Neural cell (in vitro differentiated cells): ENCODE data around the gene PXMP2. TPM values are rescaled to one million over a fixed set of nuclear protein-coding genes. Genes with fewer than 3 reads are reported as not detected.

Experiments
- H2AFZ ChIP-seq: fragments of 200-600, 300-800 bp; sonication (generic), shearing (Covaris generic); 2 replicates; pipeline ENCODE4 v1.6.0; 2014; ENCODE audit warnings: low read depth, mild to moderate bottlenecking, antibody characterized with exemption, low read length, moderate library complexity
- H3F3A ChIP-seq: fragments of 200-600 bp; shearing (Covaris generic); 2 replicates; pipeline ENCODE4 v1.6.1; 2016; ENCODE audit warnings: mild to moderate bottlenecking, moderate library complexity, mixed read lengths, antibody characterized with exemption, low read length; ENCODE audit not compliant: insufficient read depth, poor library complexity, severe bottlenecking
- H3K27ac ChIP-seq: fragments of 200-600, 300-800 bp; sonication (generic), shearing (Covaris generic); 2 replicates; pipeline ENCODE4 v1.5.1; 2014; ENCODE audit warnings: mild to moderate bottlenecking, low read length, moderate library complexity
- H3K27me3 ChIP-seq: fragments of 300-800, 200-600 bp; sonication (generic), shearing (Covaris generic); 2 replicates; pipeline ENCODE4 v1.6.0; 2014; ENCODE audit warnings: mild to moderate bottlenecking, low read depth, low read length, moderate library complexity; ENCODE audit not compliant: insufficient read depth
- H3K36me3 ChIP-seq: fragments of 300-800, 200-600 bp; sonication (generic), shearing (Covaris generic); 2 replicates; pipeline ENCODE4 v1.5.1; 2014; ENCODE audit warnings: mild to moderate bottlenecking, antibody characterized with exemption, low read length, moderate library complexity; ENCODE audit not compliant: insufficient read depth
- H3K4me2 ChIP-seq: fragments of 300-800, 200-600 bp; sonication (generic), shearing (Covaris generic); 2 replicates; pipeline ENCODE4 v1.6.0; 2014; ENCODE audit warnings: mild to moderate bottlenecking, low read length
- H3K4me3 ChIP-seq: fragments of 300-800, 200-600 bp; sonication (generic), shearing (Covaris generic); 2 replicates; pipeline ENCODE4 v1.5.1; 2014; ENCODE audit warnings: mild to moderate bottlenecking, low read length, moderate library complexity
- H3K79me2 ChIP-seq: fragments of 200-600 bp; shearing (Covaris generic); replicated peaks from 2 replicates; pipeline ENCODE4 v1.6.0; 2014; ENCODE audit warnings: mild to moderate bottlenecking, low read length, moderate library complexity; ENCODE audit not compliant: insufficient read depth
- H3K9ac ChIP-seq: fragments of 300-800, 200-600 bp; sonication (generic), shearing (Covaris generic); 2 replicates; pipeline ENCODE4 v1.6.1; 2016; ENCODE audit warnings: mild to moderate bottlenecking, low read length, mixed read lengths
- H3K9me2 ChIP-seq: fragments of 200-600 bp; shearing (Covaris generic); 2 replicates; pipeline ENCODE4 v1.6.1; 2016; ENCODE audit warnings: mild to moderate bottlenecking, low read length, mixed read lengths; ENCODE audit not compliant: insufficient read depth
- H3K9me3 ChIP-seq: fragments of 200-600, 300-800 bp; sonication (generic), shearing (Covaris generic); 2 replicates; pipeline ENCODE4 v1.6.1; 2016; ENCODE audit warnings: mild to moderate bottlenecking, mixed run types, low read length, moderate library complexity, mixed read lengths
- H4K20me1 ChIP-seq: fragments of 200-600 bp; shearing (Covaris generic); 2 replicates; pipeline ENCODE4 v1.6.1; 2016; ENCODE audit warnings: mild to moderate bottlenecking, mixed run types; ENCODE audit not compliant: insufficient read depth
- EP300 ChIP-seq: fragments of 450-650 bp; conservative IDR thresholded peaks from 2 replicates; pipeline ENCODE4 v1.6.1; 2014; ENCODE audit warnings: antibody characterized with exemption, mild to moderate bottlenecking, moderate library complexity; ENCODE audit not compliant: poor library complexity, severe bottlenecking
- EZH2 ChIP-seq: fragments of 200-600, 300-800 bp; shearing (Covaris generic), sonication (generic); IDR thresholded peaks from 2 replicates; pipeline ENCODE4 v1.6.1; 2014; ENCODE audit warnings: antibody characterized with exemption, low read length, borderline replicate concordance, mild to moderate bottlenecking; ENCODE audit not compliant: insufficient read depth, poor library complexity, severe bottlenecking
- MXI1 ChIP-seq: fragments of 450-650 bp; conservative IDR thresholded peaks from 2 replicates; pipeline ENCODE4 v1.6.1; 2014; ENCODE audit warnings: antibody characterized with exemption, mild to moderate bottlenecking; ENCODE audit not compliant: poor library complexity, severe bottlenecking
- POLR2AphosphoS5 ChIP-seq: IDR thresholded peaks from 2 replicates; pipeline ENCODE4 v1.6.1; 2012
- RAD21 ChIP-seq: fragments of 450-650 bp; conservative IDR thresholded peaks from 2 replicates; pipeline ENCODE4 v1.6.1; 2014; ENCODE audit warnings: antibody characterized with exemption, mild to moderate bottlenecking, moderate library complexity
- SMC3 ChIP-seq: fragments of 450-650 bp; conservative IDR thresholded peaks from 2 replicates; pipeline ENCODE4 v1.6.1; 2014; ENCODE audit warnings: antibody characterized with exemption, mild to moderate bottlenecking, moderate library complexity; ENCODE audit not compliant: poor library complexity
- TAF1 ChIP-seq: IDR thresholded peaks from 2 replicates; pipeline ENCODE4 v1.6.1; 2012; ENCODE audit warnings: low read depth
- polyA plus RNA-seq: library from polyadenylated mRNA; depleted of rRNA; stranded (reverse); fragments of >200 nt; gene quantifications from 2 replicates; pipeline ENCODE4 v1.2.3, GENCODE V29; 2014
- TF ChIP-seq, protein P1 (sequence below): IDR thresholded peaks from 2 replicates; pipeline ENCODE4 v1.6.1; 2012; ENCODE audit warnings: borderline replicate concordance
- TF ChIP-seq, protein P2 (sequence below): fragments of 450-650 bp; IDR thresholded peaks from 2 replicates; pipeline ENCODE4 v1.5.1; 2014; ENCODE audit warnings: antibody characterized with exemption, mild to moderate bottlenecking, moderate library complexity; ENCODE audit not compliant: poor library complexity, severe bottlenecking

The PXMP2 gene
- polyA plus RNA-seq, 1 donor from 2014 or later = 95.8 TPM

DNA sequence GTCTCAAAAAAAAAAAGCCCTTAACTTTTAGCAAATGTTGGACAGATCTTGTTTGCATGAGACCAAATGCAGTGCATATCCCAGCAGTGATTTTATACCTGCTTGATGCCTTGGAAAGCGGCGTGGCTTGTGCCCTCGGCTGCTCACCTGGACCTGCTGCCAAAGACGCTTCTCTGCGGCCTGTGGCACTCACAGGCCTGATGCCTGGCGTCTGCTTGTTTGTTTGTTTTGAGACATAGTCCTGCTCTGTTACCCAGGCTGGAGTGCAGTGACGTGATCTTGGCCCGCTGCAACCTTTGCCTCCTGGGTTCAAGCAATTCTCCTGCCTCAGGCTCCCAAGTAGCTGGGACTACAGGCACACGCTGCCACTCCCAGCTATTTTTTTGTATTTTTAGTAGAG, 28.5 kb downstream of the PXMP2 start:
- Histone ChIP-seq H3K36me3 (no peaks in the 10 kb centered on the region), H3K9me3 (no peaks in the 10 kb centered on the region), H3K4me3 (no peak overlapping the region), H2AFZ (no peak overlapping the region), H3K4me2 (no peak overlapping the region), H3K79me2 (peaks cover 19% of the 10 kb centered on the region), H3K9ac (no peak overlapping the region), H3F3A (no peaks in the 10 kb centered on the region), H3K27ac (no peak overlapping the region), H4K20me1 (no peaks in the 10 kb centered on the region), H3K9me2 (no peaks in the 10 kb centered on the region), H3K27me3 (no peaks in the 10 kb centered on the region)
- TF ChIP-seq MXI1 = no peak
- TF ChIP-seq, protein P1, sequence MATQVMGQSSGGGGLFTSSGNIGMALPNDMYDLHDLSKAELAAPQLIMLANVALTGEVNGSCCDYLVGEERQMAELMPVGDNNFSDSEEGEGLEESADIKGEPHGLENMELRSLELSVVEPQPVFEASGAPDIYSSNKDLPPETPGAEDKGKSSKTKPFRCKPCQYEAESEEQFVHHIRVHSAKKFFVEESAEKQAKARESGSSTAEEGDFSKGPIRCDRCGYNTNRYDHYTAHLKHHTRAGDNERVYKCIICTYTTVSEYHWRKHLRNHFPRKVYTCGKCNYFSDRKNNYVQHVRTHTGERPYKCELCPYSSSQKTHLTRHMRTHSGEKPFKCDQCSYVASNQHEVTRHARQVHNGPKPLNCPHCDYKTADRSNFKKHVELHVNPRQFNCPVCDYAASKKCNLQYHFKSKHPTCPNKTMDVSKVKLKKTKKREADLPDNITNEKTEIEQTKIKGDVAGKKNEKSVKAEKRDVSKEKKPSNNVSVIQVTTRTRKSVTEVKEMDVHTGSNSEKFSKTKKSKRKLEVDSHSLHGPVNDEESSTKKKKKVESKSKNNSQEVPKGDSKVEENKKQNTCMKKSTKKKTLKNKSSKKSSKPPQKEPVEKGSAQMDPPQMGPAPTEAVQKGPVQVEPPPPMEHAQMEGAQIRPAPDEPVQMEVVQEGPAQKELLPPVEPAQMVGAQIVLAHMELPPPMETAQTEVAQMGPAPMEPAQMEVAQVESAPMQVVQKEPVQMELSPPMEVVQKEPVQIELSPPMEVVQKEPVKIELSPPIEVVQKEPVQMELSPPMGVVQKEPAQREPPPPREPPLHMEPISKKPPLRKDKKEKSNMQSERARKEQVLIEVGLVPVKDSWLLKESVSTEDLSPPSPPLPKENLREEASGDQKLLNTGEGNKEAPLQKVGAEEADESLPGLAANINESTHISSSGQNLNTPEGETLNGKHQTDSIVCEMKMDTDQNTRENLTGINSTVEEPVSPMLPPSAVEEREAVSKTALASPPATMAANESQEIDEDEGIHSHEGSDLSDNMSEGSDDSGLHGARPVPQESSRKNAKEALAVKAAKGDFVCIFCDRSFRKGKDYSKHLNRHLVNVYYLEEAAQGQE = no peak
- no peak for TF ChIP-seq SMC3
- no peak for TF ChIP-seq POLR2AphosphoS5
- TF ChIP-seq TAF1 = no peak
- no peak for TF ChIP-seq EZH2
- TF ChIP-seq RAD21 = no peak
- TF ChIP-seq EP300 = no peak
- TF ChIP-seq, protein P2, sequence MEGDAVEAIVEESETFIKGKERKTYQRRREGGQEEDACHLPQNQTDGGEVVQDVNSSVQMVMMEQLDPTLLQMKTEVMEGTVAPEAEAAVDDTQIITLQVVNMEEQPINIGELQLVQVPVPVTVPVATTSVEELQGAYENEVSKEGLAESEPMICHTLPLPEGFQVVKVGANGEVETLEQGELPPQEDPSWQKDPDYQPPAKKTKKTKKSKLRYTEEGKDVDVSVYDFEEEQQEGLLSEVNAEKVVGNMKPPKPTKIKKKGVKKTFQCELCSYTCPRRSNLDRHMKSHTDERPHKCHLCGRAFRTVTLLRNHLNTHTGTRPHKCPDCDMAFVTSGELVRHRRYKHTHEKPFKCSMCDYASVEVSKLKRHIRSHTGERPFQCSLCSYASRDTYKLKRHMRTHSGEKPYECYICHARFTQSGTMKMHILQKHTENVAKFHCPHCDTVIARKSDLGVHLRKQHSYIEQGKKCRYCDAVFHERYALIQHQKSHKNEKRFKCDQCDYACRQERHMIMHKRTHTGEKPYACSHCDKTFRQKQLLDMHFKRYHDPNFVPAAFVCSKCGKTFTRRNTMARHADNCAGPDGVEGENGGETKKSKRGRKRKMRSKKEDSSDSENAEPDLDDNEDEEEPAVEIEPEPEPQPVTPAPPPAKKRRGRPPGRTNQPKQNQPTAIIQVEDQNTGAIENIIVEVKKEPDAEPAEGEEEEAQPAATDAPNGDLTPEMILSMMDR = no peak

DNA sequence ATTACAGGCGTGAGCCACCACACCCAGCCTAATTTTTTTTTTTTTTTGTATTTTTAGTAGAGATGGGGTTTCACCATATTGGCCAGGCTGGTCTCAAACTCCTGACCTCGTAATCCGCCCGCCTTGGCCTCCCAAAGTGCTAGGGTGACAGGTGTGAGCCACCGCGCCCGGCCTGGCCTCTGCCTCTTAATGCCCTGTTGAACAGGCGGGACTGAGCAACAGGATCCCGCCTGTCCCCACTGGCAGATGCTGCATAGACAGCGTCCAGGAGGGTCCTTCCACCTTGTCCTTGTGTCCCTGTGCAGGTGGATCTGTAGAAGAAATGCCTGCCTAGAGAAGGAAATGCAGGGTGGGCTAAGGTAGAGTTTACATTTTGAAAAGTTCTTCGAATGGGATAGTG, 29.0 kb downstream of the PXMP2 start:
- no peaks in the 10 kb centered on the region for H3K9me2 ChIP-seq
- H3K27ac ChIP-seq = no peak overlapping the region
- peaks cover 19% of the 10 kb centered on the region for H3K79me2 ChIP-seq
- H4K20me1 ChIP-seq = no peaks in the 10 kb centered on the region
- no peak overlapping the region for H3K9ac ChIP-seq
- no peaks in the 10 kb centered on the region for H3K36me3 ChIP-seq
- H3K9me3 ChIP-seq = no peaks in the 10 kb centered on the region
- no peak overlapping the region for H3K4me3 ChIP-seq
- no peak overlapping the region for H3K4me2 ChIP-seq
- H3F3A ChIP-seq = no peaks in the 10 kb centered on the region
- TF ChIP-seq POLR2AphosphoS5 (no peak), SMC3 (no peak), RAD21 (no peak), MXI1 (no peak), EP300 (no peak), TAF1 (no peak), EZH2 (no peak)
- TF ChIP-seq, protein P1 = no peak
- TF ChIP-seq, protein P2 = no peak
- H3K27me3 ChIP-seq = no peaks in the 10 kb centered on the region
- H2AFZ ChIP-seq = no peak overlapping the region
